ENCODE measurements around the gene OR2AE1. TPM values are rescaled to one million over a fixed set of nuclear protein-coding genes. Genes with fewer than 3 reads are reported as not detected.
A peak's percentile ranks its signal among the peaks of the same experiment; 100 is the strongest.

Gene OR2AE1
- total and polyA plus RNA-seq, 2 of the 13 experiments (the other 11 are each of a cell fraction or from before 2014, with no cell fraction given): not detected

DNA sequence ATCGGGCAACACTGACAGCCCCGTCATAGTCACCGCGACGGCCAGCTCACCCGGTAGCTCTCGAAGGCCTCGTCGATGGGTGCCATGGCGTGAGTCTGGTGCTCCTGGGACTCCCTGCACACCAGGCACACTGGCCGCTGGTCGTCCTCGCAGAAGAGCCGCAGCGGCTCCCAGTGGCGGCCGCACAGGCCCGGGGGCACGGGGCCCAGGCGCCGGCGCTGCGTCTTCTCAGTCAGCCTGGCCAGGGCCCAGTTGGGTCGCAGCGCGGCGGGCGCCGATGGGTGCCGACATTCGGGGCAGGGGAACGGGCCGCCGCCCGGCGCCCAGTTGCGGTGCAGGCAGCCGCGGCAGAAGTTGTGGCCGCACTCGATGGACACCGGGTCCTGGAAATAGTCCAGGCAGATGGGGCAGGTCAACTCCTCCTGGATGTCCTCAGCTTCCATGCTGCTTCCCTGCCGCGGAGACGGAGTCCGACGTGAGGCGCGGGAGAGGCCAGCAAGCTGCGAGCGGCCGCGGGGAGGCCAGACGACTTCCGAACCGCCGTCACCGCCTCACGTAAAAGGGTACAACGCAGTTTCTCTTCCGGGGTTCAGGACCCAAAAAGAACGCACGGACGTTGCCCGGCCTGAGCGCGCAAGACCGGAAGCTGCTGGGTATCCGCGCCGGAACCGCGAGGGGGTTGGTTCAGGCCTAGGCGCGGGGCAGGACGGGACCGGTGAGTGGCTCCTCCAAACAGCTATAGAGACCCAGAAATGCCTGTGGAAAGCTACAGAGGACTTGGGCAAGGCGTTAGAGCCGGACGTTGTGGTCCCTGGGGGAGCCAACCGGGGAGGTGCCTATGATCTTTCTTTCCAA, 42.4 kb upstream of the OR2AE1 start, which contains the start of gene TRIM4 (continued):
- TF ChIP-seq, protein P1, sequence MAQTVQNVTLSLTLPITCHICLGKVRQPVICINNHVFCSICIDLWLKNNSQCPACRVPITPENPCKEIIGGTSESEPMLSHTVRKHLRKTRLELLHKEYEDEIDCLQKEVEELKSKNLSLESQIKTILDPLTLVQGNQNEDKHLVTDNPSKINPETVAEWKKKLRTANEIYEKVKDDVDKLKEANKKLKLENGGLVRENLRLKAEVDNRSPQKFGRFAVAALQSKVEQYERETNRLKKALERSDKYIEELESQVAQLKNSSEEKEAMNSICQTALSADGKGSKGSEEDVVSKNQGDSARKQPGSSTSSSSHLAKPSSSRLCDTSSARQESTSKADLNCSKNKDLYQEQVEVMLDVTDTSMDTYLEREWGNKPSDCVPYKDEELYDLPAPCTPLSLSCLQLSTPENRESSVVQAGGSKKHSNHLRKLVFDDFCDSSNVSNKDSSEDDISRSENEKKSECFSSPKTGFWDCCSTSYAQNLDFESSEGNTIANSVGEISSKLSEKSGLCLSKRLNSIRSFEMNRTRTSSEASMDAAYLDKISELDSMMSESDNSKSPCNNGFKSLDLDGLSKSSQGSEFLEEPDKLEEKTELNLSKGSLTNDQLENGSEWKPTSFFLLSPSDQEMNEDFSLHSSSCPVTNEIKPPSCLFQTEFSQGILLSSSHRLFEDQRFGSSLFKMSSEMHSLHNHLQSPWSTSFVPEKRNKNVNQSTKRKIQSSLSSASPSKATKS (CRISPR knock-in tag; IDR thresholded peaks at IDR 0.05): no peak
- TF ChIP-seq HDAC6 (IDR thresholded peaks at IDR 0.05; ENCODE audit: low read depth, low read length): no peak
- TF ChIP-seq POLR2G (IDR thresholded peaks at IDR 0.05; ENCODE audit: low read depth, low read length): peak; percentile 91
- TF ChIP-seq ISL2 (CRISPR knock-in tag; IDR thresholded peaks at IDR 0.05): no peak; the same call in 1 of the 2 replicates
- peak; percentile 92 for TF ChIP-seq PHF8 (CRISPR knock-in tag; IDR thresholded peaks at IDR 0.05)
- no peak for TF ChIP-seq ZNF256 (CRISPR knock-in tag; conservative IDR thresholded peaks at IDR 0.05)
- TF ChIP-seq, protein P2, sequence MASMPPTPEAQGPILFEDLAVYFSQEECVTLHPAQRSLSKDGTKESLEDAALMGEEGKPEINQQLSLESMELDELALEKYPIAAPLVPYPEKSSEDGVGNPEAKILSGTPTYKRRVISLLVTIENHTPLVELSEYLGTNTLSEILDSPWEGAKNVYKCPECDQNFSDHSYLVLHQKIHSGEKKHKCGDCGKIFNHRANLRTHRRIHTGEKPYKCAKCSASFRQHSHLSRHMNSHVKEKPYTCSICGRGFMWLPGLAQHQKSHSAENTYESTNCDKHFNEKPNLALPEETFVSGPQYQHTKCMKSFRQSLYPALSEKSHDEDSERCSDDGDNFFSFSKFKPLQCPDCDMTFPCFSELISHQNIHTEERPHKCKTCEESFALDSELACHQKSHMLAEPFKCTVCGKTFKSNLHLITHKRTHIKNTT (CRISPR knock-in tag; IDR thresholded peaks at IDR 0.05): no peak
- TF ChIP-seq GTF2F1 (IDR thresholded peaks at IDR 0.05; ENCODE audit: low read length): no peak
- TF ChIP-seq, protein P3, sequence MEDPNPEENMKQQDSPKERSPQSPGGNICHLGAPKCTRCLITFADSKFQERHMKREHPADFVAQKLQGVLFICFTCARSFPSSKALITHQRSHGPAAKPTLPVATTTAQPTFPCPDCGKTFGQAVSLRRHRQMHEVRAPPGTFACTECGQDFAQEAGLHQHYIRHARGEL (CRISPR knock-in tag; IDR thresholded peaks at IDR 0.05): 0 out of 2 replicates have a peak, but pooled peaks have one; percentile 59
- TF ChIP-seq, protein P4, sequence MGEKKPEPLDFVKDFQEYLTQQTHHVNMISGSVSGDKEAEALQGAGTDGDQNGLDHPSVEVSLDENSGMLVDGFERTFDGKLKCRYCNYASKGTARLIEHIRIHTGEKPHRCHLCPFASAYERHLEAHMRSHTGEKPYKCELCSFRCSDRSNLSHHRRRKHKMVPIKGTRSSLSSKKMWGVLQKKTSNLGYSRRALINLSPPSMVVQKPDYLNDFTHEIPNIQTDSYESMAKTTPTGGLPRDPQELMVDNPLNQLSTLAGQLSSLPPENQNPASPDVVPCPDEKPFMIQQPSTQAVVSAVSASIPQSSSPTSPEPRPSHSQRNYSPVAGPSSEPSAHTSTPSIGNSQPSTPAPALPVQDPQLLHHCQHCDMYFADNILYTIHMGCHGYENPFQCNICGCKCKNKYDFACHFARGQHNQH (CRISPR knock-in tag; IDR thresholded peaks at IDR 0.05): peak; percentile 65
- TF ChIP-seq PAF1 (CRISPR knock-in tag; IDR thresholded peaks at IDR 0.05): no peak
- peak; percentile 77; the same call in 1 of the 2 replicates for TF ChIP-seq SNAPC4 (CRISPR knock-in tag; IDR thresholded peaks at IDR 0.05)
- no peak for TF ChIP-seq PAX8 (CRISPR knock-in tag; IDR thresholded peaks at IDR 0.05; ENCODE audit: borderline replicate concordance)
- TF ChIP-seq JARID2 (CRISPR knock-in tag; IDR thresholded peaks at IDR 0.05; ENCODE audit: insufficient replicate concordance): no peak
- TF ChIP-seq ZNF768 (CRISPR knock-in tag; IDR thresholded peaks at IDR 0.05): peak; percentile 72
- TF ChIP-seq ZNF746 (CRISPR knock-in tag; IDR thresholded peaks at IDR 0.05): no peak
- no peak for TF ChIP-seq NONO (IDR thresholded peaks at IDR 0.05)
- peak; percentile 91 for TF ChIP-seq NONO (CRISPR knock-in tag; conservative IDR thresholded peaks at IDR 0.05)
- TF ChIP-seq THAP11 (CRISPR knock-in tag; IDR thresholded peaks at IDR 0.05): peak; percentile 92
